Caco-2 (cell line): Measurements from ENCODE around the gene RNU5D-1. TPM values are rescaled to one million over a fixed set of nuclear protein-coding genes. Genes with fewer than 3 reads are reported as not detected.

Source experiments
- BruUV-seq: library from RNA; stranded (reverse); fragments of 400-500 nt; replicated peaks from 2 replicates; lab custom pipeline; 2021; lab: Mats Ljungman, UMichigan
- CTCF ChIA-PET: fragments of 300-600 bp; sonication (Branson Sonifier 250); formaldehyde crosslinking; loops from one replicate; lab custom pipeline; 2022; ENCODE audit warnings: antibody characterized with exemption; lab: Charles Lee
- POLR2A ChIA-PET: fragments of 300-600 bp; sonication (Branson Sonifier 250); formaldehyde crosslinking; loops from one replicate; lab custom pipeline; 2022; ENCODE audit warnings: antibody characterized with exemption; lab: Charles Lee
- DNase-seq, 2 experiments: peaks; one replicate each; pipeline versions ENCODE4 v3.0.0 to v3.0.0-alpha.2; 2020 to 2022
- H3K27me3 ChIP-seq: replicated peaks from 2 replicates; pipeline ENCODE4 v1.6.0; 2011; ENCODE audit warnings: low read length; ENCODE audit not compliant: control insufficient read depth, insufficient read depth
- H3K36me3 ChIP-seq: 2 replicates; pipeline ENCODE4 v1.5.1; 2011; ENCODE audit warnings: low read length; ENCODE audit not compliant: control insufficient read depth, insufficient read depth
- H3K4me1 ChIP-seq: fragments of 250-450 bp; sonication (Bioruptor Pico); 2 replicates; pipeline ENCODE4 v1.5.1; 2020; ENCODE audit warnings: mild to moderate bottlenecking
- H3K4me3 ChIP-seq: 2 replicates; pipeline ENCODE4 v1.5.1; 2011; ENCODE audit warnings: low read depth, mild to moderate bottlenecking, control low read depth, low read length
- H3K9me3 ChIP-seq: fragments of 250-450 bp; sonication (Bioruptor Pico); 2 replicates; pipeline ENCODE4 v1.5.1; 2020; ENCODE audit warnings: mild to moderate bottlenecking, moderate library complexity
- H3K27ac Mint-ChIP-seq: one replicate; pipeline ENCODE4 v1.8.0; 2022; ENCODE audit warnings: mixed read lengths; ENCODE audit not compliant: unreplicated experiment
- H3K27me3 Mint-ChIP-seq: one replicate; pipeline ENCODE4 v1.8.0; 2022; ENCODE audit warnings: mixed read lengths; ENCODE audit not compliant: insufficient read depth, unreplicated experiment
- H3K36me3 Mint-ChIP-seq: one replicate; pipeline ENCODE4 v1.8.0; 2022; ENCODE audit warnings: mild to moderate bottlenecking, mixed read lengths; ENCODE audit not compliant: insufficient read depth, unreplicated experiment
- H3K4me1 Mint-ChIP-seq: one replicate; pipeline ENCODE4 v1.8.0; 2022; ENCODE audit warnings: low read depth, mixed read lengths; ENCODE audit not compliant: unreplicated experiment
- H3K4me3 Mint-ChIP-seq: one replicate; pipeline ENCODE4 v1.8.0; 2022; ENCODE audit warnings: mild to moderate bottlenecking, moderate library complexity, mixed read lengths; ENCODE audit not compliant: unreplicated experiment
- H3K9me3 Mint-ChIP-seq: one replicate; pipeline ENCODE4 v1.8.0; 2022; ENCODE audit warnings: mixed read lengths; ENCODE audit not compliant: unreplicated experiment
- intact Hi-C: fragments of 100-400 bp; cut with micrococcal nuclease; formaldehyde crosslinking; loops from one replicate; pipeline ENCODE4 v1.10.0; 2022; ENCODE audit not compliant: unreplicated experiment
- total RNA-seq: library from RNA; stranded (reverse); gene quantifications from 2 replicates; pipeline ENCODE4 v1.2.3, GENCODE V29; 2022
- TF ChIP-seq, protein P1 (sequence below), 2 experiments: fragments of 200-600 bp in 1 of 2; IDR thresholded peaks; 1 replicate in 1 of 2; 2 replicates in 1 of 2; pipeline versions ENCODE4 v1.5.1 to v1.8.0; 2011 to 2022; ENCODE audit warnings: antibody characterized with exemption in 1 of 2, control low read depth in 1 of 2, inconsistent platforms in 1 of 2, low read depth in 1 of 2, low read length in 1 of 2, mild to moderate bottlenecking in 1 of 2, moderate library complexity in 1 of 2; ENCODE audit not compliant: insufficient read depth in 1 of 2, severe bottlenecking in 1 of 2, unreplicated experiment in 1 of 2

Gene RNU5D-1
- total RNA-seq, 1 experiment from 2014 or later: 16.3 TPM

DNA sequence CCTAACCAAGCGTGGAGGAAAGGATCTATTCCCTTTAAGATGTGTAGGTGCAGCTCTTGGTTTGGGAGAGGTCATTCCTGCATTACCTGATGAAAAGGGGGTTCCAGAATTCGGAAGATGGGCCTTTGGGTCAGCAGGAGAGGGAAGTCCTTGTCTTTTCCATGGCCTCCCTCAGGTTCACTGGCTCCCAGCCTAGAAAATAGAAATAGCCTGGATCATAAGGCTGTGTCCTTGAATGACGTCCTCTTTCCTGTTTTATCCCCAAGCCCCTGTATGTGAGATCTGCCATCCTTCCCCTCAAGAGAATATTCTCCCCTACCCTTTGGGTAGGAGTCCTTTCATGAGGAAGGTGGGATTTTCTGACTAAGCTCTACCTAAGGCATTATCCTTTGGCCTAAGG, 29.9 kb upstream of the RNU5D-1 start:
- Histone ChIP-seq H3K4me3 (no peak overlapping the region), H3K4me1 (no peaks in the 10 kb centered on the region), H3K36me3 (peaks cover 2% of the 10 kb centered on the region), H3K9me3 (no peaks in the 10 kb centered on the region), H3K27me3 (no peaks in the 10 kb centered on the region)
- H3K36me3 Mint-ChIP-seq: peaks cover 52% of the 10 kb centered on the region
- ChIA-PET CTCF (no interaction called here), POLR2A (no interaction called here)
- H3K9me3 Mint-ChIP-seq: no peaks in the 10 kb centered on the region
- intact Hi-C loops: no loop called here
- no TSS peak for BruUV-seq
- H3K27me3 Mint-ChIP-seq: no peaks in the 10 kb centered on the region
- no peak overlapping the region for H3K4me3 Mint-ChIP-seq
- TF ChIP-seq, protein P1, sequence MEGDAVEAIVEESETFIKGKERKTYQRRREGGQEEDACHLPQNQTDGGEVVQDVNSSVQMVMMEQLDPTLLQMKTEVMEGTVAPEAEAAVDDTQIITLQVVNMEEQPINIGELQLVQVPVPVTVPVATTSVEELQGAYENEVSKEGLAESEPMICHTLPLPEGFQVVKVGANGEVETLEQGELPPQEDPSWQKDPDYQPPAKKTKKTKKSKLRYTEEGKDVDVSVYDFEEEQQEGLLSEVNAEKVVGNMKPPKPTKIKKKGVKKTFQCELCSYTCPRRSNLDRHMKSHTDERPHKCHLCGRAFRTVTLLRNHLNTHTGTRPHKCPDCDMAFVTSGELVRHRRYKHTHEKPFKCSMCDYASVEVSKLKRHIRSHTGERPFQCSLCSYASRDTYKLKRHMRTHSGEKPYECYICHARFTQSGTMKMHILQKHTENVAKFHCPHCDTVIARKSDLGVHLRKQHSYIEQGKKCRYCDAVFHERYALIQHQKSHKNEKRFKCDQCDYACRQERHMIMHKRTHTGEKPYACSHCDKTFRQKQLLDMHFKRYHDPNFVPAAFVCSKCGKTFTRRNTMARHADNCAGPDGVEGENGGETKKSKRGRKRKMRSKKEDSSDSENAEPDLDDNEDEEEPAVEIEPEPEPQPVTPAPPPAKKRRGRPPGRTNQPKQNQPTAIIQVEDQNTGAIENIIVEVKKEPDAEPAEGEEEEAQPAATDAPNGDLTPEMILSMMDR (IDR thresholded peaks at IDR 0.05; ENCODE audit: insufficient read depth in 1 of 2, low read depth in 1 of 2, low read length in 1 of 2, severe bottlenecking in 1 of 2, unreplicated experiment in 1 of 2): no peak
- H3K27ac Mint-ChIP-seq: no peak overlapping the region
- DNase-seq: no peak
- H3K4me1 Mint-ChIP-seq: no peaks in the 10 kb centered on the region

DNA sequence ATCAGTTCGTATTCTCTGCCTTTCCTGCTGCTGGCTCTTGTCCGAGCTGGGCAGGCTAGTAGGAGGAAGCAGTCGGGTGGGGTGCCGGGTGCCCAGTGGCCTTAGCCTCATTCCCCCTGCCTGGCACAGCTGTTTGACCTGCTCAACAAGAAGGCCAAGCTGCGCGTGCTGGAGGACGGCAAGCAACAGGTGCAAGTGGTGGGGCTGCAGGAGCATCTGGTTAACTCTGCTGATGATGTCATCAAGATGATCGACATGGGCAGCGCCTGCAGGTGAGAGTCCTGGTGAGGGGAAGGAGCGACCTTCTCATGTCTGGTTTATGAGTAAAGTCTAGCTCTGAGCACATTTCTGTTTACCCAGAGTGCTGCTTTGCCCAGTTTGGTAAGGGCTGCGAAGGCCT, 28.1 kb upstream of the RNU5D-1 start:
- H3K36me3 Mint-ChIP-seq: peaks cover 67% of the 10 kb centered on the region
- Histone ChIP-seq H3K9me3 (no peaks in the 10 kb centered on the region), H3K27me3 (no peaks in the 10 kb centered on the region), H3K4me1 (no peaks in the 10 kb centered on the region), H3K4me3 (no peak overlapping the region), H3K36me3 (peaks cover 4% of the 10 kb centered on the region)
- POLR2A ChIA-PET: no interaction called here
- no peak for DNase-seq
- H3K9me3 Mint-ChIP-seq: no peaks in the 10 kb centered on the region
- no peaks in the 10 kb centered on the region for H3K27me3 Mint-ChIP-seq
- intact Hi-C loops: no loop called here
- no peak overlapping the region for H3K4me3 Mint-ChIP-seq
- CTCF ChIA-PET: no interaction called here
- no TSS peak for BruUV-seq
- H3K27ac Mint-ChIP-seq: no peak overlapping the region
- H3K4me1 Mint-ChIP-seq: no peaks in the 10 kb centered on the region
- TF ChIP-seq, protein P1 (IDR thresholded peaks at IDR 0.05; ENCODE audit: insufficient read depth in 1 of 2, low read depth in 1 of 2, low read length in 1 of 2, severe bottlenecking in 1 of 2, unreplicated experiment in 1 of 2): no peak

DNA sequence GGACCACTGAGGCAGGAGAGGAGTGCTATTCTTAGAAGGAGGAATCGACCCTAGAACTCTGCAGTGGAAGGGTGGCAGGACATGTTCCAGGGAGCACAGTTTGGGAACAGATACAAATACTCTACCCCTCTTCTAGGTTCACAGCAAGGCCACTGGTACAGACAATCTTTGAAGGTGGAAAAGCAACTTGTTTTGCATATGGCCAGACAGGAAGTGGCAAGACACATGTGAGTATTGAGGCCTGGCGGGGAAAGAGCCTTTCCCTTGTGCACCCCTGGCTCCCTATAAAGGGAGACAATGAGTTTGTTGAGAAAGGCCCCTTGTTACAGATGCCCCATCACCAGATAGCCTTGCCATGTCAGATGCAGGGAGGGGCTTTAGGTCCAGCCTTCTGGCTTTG, 26.4 kb upstream of the RNU5D-1 start:
- DNase-seq: no peak
- intact Hi-C loops: no loop called here
- Mint-ChIP-seq H3K27ac (no peak overlapping the region), H3K27me3 (no peaks in the 10 kb centered on the region), H3K36me3 (peaks cover 68% of the 10 kb centered on the region), H3K4me1 (no peaks in the 10 kb centered on the region), H3K4me3 (no peak overlapping the region), H3K9me3 (no peaks in the 10 kb centered on the region)
- no peak overlapping the region for H3K4me3 ChIP-seq
- peaks cover 4% of the 10 kb centered on the region for H3K36me3 ChIP-seq
- ChIA-PET POLR2A (no interaction called here), CTCF (no interaction called here)
- TF ChIP-seq, protein P1 (IDR thresholded peaks at IDR 0.05; ENCODE audit: insufficient read depth in 1 of 2, low read depth in 1 of 2, low read length in 1 of 2, severe bottlenecking in 1 of 2, unreplicated experiment in 1 of 2): no peak
- no TSS peak for BruUV-seq
- H3K4me1 ChIP-seq: no peaks in the 10 kb centered on the region
- no peaks in the 10 kb centered on the region for H3K9me3 ChIP-seq
- H3K27me3 ChIP-seq: no peaks in the 10 kb centered on the region
